Activated T-cell treated with anti-CD3 and anti-CD28 coated beads for 1 hour (primary cell): ENCODE results near the gene BCAS3.

Source experiments
- DNase-seq: peaks from one replicate; pipeline ENCODE4 v3.0.0-alpha.2; 2020; ENCODE audit warnings: low read depth

BCAS3 gene

GRCh38 chr17:61070649-61071048, 393.0 kb downstream of the BCAS3 start:
- no peak for DNase-seq

GRCh38 chr17:61072648-61073047, 395.0 kb downstream of the BCAS3 start:
- DNase-seq = no peak

- no peak for DNase-seq
Measured at GRCh38 chr17:61073131-61073530, 395.5 kb downstream of the BCAS3 start.

GRCh38 chr17:61073799-61074513, 396.3 kb downstream of the BCAS3 start:
- no peak for DNase-seq

GRCh38 chr17:61075988-61076387, 398.3 kb downstream of the BCAS3 start:
- DNase-seq = no peak

GRCh38 chr17:61076621-61077031, 399.0 kb downstream of the BCAS3 start:
- DNase-seq = no peak

- DNase-seq = no peak
Measured at GRCh38 chr17:61081959-61082358, 404.3 kb downstream of the BCAS3 start.

GRCh38 chr17:61084260-61084659, 406.6 kb downstream of the BCAS3 start:
- no peak for DNase-seq

- no peak for DNase-seq
Measured at GRCh38 chr17:61087024-61087423, 409.4 kb downstream of the BCAS3 start.

- no peak for DNase-seq
Measured at GRCh38 chr17:61088556-61088955, 410.9 kb downstream of the BCAS3 start.

- no peak for DNase-seq
Measured at GRCh38 chr17:61091096-61091495, 413.4 kb downstream of the BCAS3 start.

GRCh38 chr17:61097781-61098180, 420.1 kb downstream of the BCAS3 start:
- no peak for DNase-seq

GRCh38 chr17:61106354-61106753, 428.7 kb downstream of the BCAS3 start:
- DNase-seq = no peak

GRCh38 chr17:61116577-61116976, 438.9 kb downstream of the BCAS3 start:
- no peak for DNase-seq

GRCh38 chr17:61117983-61118382, 440.3 kb downstream of the BCAS3 start:
- DNase-seq = no peak

GRCh38 chr17:61118871-61119270, 441.2 kb downstream of the BCAS3 start:
- no peak for DNase-seq

- no peak for DNase-seq
Measured at GRCh38 chr17:61122326-61122913, 444.8 kb downstream of the BCAS3 start.

- no peak for DNase-seq
Measured at GRCh38 chr17:61124562-61124961, 446.9 kb downstream of the BCAS3 start.

- no peak for DNase-seq
Measured at GRCh38 chr17:61126473-61127249, 449.0 kb downstream of the BCAS3 start.

GRCh38 chr17:61127960-61128359, 450.3 kb downstream of the BCAS3 start:
- no peak for DNase-seq

GRCh38 chr17:61128661-61129115, 451.0 kb downstream of the BCAS3 start:
- DNase-seq = no peak

GRCh38 chr17:61129267-61130254, 451.9 kb downstream of the BCAS3 start:
- no peak for DNase-seq
